Smooth muscle cell (in vitro differentiated cells): Measurements from ENCODE around the gene NTMT1. TPM values are rescaled to one million over a fixed set of nuclear protein-coding genes. Genes with fewer than 3 reads are reported as not detected.

Source experiments
- DNase-seq: peaks from one replicate; lab custom pipeline; 2025; ENCODE audit not compliant: unreplicated experiment; lab: John Stamatoyannopoulos, UW
- H2AFZ ChIP-seq: fragments of 200-600 bp; sonication (generic); 2 replicates; pipeline ENCODE4 v1.6.0; 2016; ENCODE audit warnings: antibody characterized with exemption, low read depth, mild to moderate bottlenecking
- H3F3A ChIP-seq: fragments of 200-600 bp; sonication (generic); 2 replicates; pipeline ENCODE4 v1.6.0; 2017; ENCODE audit warnings: antibody characterized with exemption, low read depth
- H3K27ac ChIP-seq: fragments of 200-600 bp; sonication (generic); 2 replicates; pipeline ENCODE4 v1.5.1; 2016; ENCODE audit warnings: low read depth, mild to moderate bottlenecking
- H3K27me3 ChIP-seq: fragments of 200-600 bp; sonication (generic); 2 replicates; pipeline ENCODE4 v1.6.1; 2016; ENCODE audit warnings: low read depth, mild to moderate bottlenecking
- H3K36me3 ChIP-seq: fragments of 200-600 bp; sonication (generic); 2 replicates; pipeline ENCODE4 v1.5.1; 2016; ENCODE audit warnings: low read depth
- H3K4me1 ChIP-seq: fragments of 200-600 bp; sonication (generic); 2 replicates; pipeline ENCODE4 v1.5.1; 2016; ENCODE audit warnings: low read depth
- H3K4me2 ChIP-seq: fragments of 200-600 bp; sonication (generic); 2 replicates; pipeline ENCODE4 v1.6.0; 2016; ENCODE audit warnings: mild to moderate bottlenecking
- H3K4me3 ChIP-seq: fragments of 200-600 bp; sonication (generic); 2 replicates; pipeline ENCODE4 v1.5.1; 2016; ENCODE audit warnings: mild to moderate bottlenecking
- H3K79me2 ChIP-seq: fragments of 200-600 bp; sonication (generic); 2 replicates; pipeline ENCODE4 v1.6.0; 2016; ENCODE audit warnings: low read depth, mild to moderate bottlenecking
- H3K9ac ChIP-seq: fragments of 200-600 bp; sonication (generic); 2 replicates; pipeline ENCODE4 v1.6.0; 2016; ENCODE audit warnings: low read depth
- H3K9me3 ChIP-seq: fragments of 200-600 bp; sonication (generic); replicated peaks from 2 replicates; pipeline ENCODE4 v1.5.1; 2016; ENCODE audit warnings: low read depth
- H4K20me1 ChIP-seq: fragments of 200-600 bp; sonication (generic); 2 replicates; pipeline ENCODE4 v1.6.0; 2016; ENCODE audit warnings: low read depth
- CTCF ChIP-seq: fragments of 200-600 bp; sonication (generic); IDR thresholded peaks from 2 replicates; pipeline ENCODE4 v1.5.1; 2017; ENCODE audit warnings: borderline replicate concordance, mild to moderate bottlenecking, antibody characterized with exemption; ENCODE audit not compliant: insufficient read depth, poor library complexity, severe bottlenecking
- WGBS: methylation state at CpG from one replicate; pipeline ENCODE4 v1.1.7; 2016; ENCODE audit warnings: low lambda C conversion rate; 5-methylcytosine and 5-hydroxymethylcytosine counted together
- polyA plus RNA-seq: library from polyadenylated mRNA; unstranded; fragments of >200 nt; fragmentation: Nextera tagmentation; extraction: Ambion mirVana; gene quantifications from 2 replicates; pipeline ENCODE4 v1.2.1, GENCODE V29; 2016
- total RNA-seq: library from RNA; depleted of rRNA; stranded (reverse); fragments of >200 nt; gene quantifications from 2 replicates; pipeline ENCODE4 v1.2.3, GENCODE V29; 2014

The NTMT1 gene
- total and polyA plus RNA-seq, 2 experiments from 2014 or later: 42.9 to 118 TPM

DNA sequence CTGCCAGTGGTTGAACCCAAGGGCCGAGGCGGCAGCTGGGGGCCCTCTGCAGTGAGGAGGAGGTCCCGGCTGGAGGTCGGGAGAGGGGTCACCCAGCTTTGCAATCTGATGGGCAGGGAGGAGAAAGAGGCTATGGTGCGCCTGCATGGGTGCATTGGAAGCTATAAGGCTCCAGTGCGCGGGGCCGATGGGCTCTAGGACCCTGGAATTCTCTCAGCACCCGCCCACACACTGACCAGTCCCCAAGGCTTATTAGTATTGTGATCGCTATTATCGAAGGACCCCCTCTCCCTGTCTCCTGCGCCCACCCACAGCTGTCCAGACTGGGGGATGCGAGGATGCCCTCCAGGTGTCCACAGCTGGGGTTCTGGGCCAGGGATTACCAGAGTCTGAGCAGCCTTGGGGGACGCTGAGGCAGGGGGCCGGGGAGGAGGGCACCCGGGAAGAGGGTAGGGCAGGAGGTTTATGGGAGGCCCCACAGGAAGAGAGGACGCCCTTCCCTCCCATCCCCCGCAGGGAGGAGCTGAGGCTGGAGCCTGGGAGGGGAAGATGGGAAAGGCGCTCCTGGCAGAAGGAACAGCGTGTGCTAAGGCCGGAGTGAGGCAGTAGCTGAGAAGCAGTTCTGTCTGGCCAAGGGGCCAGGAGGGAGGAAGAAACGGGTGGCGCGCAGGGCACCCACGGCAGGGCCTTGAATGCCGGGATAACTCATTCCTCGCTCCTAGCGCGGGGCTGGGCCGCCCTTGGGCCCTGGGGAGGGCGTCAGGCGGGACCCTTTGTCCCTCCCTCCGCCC is 29.2 kb upstream of the NTMT1 start:
- peaks cover 21% of the 10 kb centered on the region for H3K4me1 ChIP-seq
- no peaks in the 10 kb centered on the region for H3K27me3 ChIP-seq
- no peak for TF ChIP-seq CTCF
- no peaks in the 10 kb centered on the region for H3K9me3 ChIP-seq
- WGBS: 6% methylated on average over 26 of the region's 33 CpGs
- H3K79me2 ChIP-seq: no peaks in the 10 kb centered on the region
- peak; percentile 51 for DNase-seq
- peaks cover 11% of the 10 kb centered on the region for H3F3A ChIP-seq
- H3K36me3 ChIP-seq: no peaks in the 10 kb centered on the region
- H3K9ac ChIP-seq: peak overlapping the region; percentile 43
- peak overlapping the region; percentile 79 for H3K4me2 ChIP-seq
- H3K4me3 ChIP-seq: peak overlapping the region; percentile 45
- peak overlapping the region; percentile 56 for H3K27ac ChIP-seq
- no peaks in the 10 kb centered on the region for H4K20me1 ChIP-seq
- H2AFZ ChIP-seq: no peak overlapping the region

DNA sequence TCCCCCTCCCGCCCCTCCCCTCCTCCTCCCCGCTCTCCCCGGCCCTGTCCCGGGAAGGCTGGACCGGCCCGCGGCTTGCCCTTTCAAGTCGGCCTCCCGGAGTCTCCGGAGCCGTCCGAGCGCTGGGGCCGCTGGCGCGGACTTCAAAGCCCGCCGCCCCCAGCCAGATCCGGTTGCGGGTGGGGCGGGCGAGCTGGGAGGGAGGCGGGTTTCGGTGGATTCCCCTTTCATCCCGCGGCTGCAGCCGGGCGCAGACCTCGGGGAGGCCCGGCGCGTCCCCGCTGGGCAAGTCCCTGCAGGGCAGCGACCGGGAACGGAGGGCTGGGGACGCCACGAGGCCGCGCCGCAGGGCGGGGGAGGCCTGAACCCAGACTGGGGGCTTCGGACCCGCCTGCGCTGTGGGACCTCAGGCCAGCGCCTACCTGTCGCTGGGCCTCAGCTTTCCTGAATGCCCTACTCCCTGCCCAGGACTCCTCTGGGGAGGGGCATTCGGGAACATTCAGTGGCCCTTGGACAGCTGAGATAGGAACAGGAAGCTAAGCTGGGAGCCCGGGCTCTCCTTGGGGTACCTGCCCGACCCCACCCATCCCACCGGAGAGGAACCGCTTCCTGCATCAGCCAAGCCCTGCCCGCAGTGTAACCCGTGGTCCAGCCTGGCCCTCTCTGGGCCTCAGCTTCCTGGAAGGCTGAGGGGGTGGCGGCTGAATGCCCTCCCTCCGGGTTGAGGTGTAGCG is 28.4 kb upstream of the NTMT1 start:
- Histone ChIP-seq H2AFZ (peak overlapping the region; percentile 39), H3K4me2 (peak overlapping the region; percentile 79), H4K20me1 (no peaks in the 10 kb centered on the region), H3K4me3 (peak overlapping the region; percentile 45), H3F3A (peaks cover 11% of the 10 kb centered on the region), H3K9me3 (no peaks in the 10 kb centered on the region), H3K27me3 (no peaks in the 10 kb centered on the region), H3K9ac (peak overlapping the region; percentile 43), H3K36me3 (no peaks in the 10 kb centered on the region), H3K79me2 (no peaks in the 10 kb centered on the region), H3K27ac (peak overlapping the region; percentile 56), H3K4me1 (peaks cover 21% of the 10 kb centered on the region)
- WGBS: 4% methylated on average over 23 of the region's 57 CpGs
- DNase-seq: peak; percentile 51
- no peak for TF ChIP-seq CTCF

GRCh38 chr9:129598089-129598596 is 27.8 kb upstream of the NTMT1 start:
- peaks cover 19% of the 10 kb centered on the region for H3K4me1 ChIP-seq
- no peaks in the 10 kb centered on the region for H3K9me3 ChIP-seq
- H2AFZ ChIP-seq: peak overlapping the region; percentile 39
- peak overlapping the region; percentile 45 for H3K4me3 ChIP-seq
- no peaks in the 10 kb centered on the region for H3K36me3 ChIP-seq
- H3K27ac ChIP-seq: peak overlapping the region; percentile 56
- peak overlapping the region; percentile 79 for H3K4me2 ChIP-seq
- H3K27me3 ChIP-seq: no peaks in the 10 kb centered on the region
- no peaks in the 10 kb centered on the region for H3K79me2 ChIP-seq
- H4K20me1 ChIP-seq: no peaks in the 10 kb centered on the region
- 56% methylated on average over 14 of the region's 14 CpGs for WGBS
- H3K9ac ChIP-seq: peak overlapping the region; percentile 43
- DNase-seq: no peak
- peaks cover 14% of the 10 kb centered on the region for H3F3A ChIP-seq
- no peak for TF ChIP-seq CTCF
